ENCODE measurements around the gene HMGN4.
A peak's percentile ranks its signal among the peaks of the same experiment; 100 is the strongest.

The HMGN4 gene

DNA sequence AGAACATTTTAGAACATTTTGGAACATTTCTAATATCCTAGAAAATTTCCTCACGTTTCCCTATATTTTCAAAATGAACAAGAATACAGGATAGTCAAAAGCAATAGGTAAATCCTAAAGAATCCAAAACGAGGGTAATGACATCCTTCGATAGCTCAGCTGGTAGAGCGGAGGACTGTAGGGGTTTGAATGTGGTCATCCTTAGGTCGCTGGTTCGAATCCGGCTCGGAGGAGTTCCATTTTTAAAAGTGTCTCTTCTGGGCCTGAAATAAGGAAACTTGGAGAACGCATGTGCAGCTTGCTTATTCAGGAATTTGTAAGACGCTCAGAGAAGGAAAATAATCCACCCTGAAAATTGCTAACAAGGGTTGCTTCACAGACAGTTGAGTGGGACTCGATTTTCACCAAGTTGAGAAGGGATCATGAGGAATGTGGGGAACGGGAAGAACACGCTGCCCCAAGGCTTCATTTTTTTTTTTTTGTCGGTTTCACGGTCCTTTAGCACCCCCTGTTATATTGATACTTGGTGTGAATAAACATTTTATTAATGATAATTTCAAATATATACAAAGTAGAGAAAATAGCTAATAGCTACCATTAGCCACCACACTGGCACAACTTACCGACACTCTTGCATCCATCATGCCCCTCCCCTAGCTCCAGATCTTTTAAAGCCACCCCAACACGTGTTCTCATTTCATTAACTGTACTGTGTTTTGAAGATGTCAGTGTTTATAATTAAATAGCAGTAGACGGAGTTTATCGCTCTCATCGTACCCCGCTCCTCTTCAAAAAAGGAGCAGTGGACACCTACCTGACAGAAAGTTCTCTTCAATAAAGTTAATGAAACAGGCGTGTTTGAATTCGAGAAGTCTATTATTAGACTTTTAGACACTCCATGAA is 56.8 kb downstream of the HMGN4 start:
- no peak for DNase-seq (ENCODE audit: low read depth)
- TF ChIP-seq, protein P1, sequence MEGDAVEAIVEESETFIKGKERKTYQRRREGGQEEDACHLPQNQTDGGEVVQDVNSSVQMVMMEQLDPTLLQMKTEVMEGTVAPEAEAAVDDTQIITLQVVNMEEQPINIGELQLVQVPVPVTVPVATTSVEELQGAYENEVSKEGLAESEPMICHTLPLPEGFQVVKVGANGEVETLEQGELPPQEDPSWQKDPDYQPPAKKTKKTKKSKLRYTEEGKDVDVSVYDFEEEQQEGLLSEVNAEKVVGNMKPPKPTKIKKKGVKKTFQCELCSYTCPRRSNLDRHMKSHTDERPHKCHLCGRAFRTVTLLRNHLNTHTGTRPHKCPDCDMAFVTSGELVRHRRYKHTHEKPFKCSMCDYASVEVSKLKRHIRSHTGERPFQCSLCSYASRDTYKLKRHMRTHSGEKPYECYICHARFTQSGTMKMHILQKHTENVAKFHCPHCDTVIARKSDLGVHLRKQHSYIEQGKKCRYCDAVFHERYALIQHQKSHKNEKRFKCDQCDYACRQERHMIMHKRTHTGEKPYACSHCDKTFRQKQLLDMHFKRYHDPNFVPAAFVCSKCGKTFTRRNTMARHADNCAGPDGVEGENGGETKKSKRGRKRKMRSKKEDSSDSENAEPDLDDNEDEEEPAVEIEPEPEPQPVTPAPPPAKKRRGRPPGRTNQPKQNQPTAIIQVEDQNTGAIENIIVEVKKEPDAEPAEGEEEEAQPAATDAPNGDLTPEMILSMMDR (IDR thresholded peaks at IDR 0.05; ENCODE audit: low read depth, low read length, missing control alignments) = no peak
- no peak overlapping the region; the same call in 1 of the 2 replicates for H3K4me3 ChIP-seq (ENCODE audit: low read depth, low read length)

DNA sequence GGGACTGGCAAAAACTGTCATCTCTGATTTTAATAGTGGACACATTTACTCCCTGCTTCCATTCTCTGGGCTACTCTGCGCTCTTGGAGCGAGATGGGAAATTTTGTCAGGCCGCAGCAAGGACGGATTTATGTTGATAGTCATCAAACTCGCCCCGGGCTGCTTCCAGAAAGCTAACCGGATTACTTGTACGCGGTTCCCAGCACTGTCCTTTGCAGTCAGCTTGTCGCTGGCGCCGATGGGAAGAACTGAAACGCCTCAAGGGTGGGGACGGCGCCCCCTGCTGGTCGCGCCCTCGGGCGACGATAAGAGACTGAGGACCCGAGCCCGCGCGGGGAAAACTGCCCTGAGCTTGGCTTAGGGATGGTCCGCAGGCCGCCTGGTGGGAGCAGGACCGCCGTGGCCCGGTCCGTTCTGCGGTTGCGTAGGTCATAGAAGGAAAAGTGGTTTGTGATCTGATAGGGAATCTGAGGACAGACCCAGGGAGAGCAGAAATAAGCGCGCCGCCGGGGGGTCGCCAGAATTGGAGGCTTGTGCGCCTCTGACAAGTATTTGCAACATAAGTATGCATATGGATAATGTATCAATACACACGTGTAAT is 57.6 kb downstream of the HMGN4 start:
- peak overlapping the region; percentile 95 for H3K4me3 ChIP-seq (ENCODE audit: low read depth, low read length)
- TF ChIP-seq, protein P1 (IDR thresholded peaks at IDR 0.05; ENCODE audit: low read depth, low read length, missing control alignments) = peak; percentile 91
- DNase-seq (ENCODE audit: low read depth) = peak; percentile 62
